Astrocyte (in vitro differentiated cells and primary cell): Measurements from ENCODE around the gene EIF3K. TPM values are rescaled to one million over a fixed set of nuclear protein-coding genes. Genes with fewer than 3 reads are reported as not detected.

Experiments used
- DNase-seq: peaks from one replicate; pipeline ENCODE4 v3.0.0-alpha.2; 2010; ENCODE audit warnings: low read depth
- FAIRE-seq: peaks from 2 replicates; lab custom pipeline; 2011; peaks lifted over from hg19 to GRCh38; lab: Jason Lieb, UNC
- H2AFZ ChIP-seq: 2 replicates; pipeline ENCODE4 v1.6.0; 2012; ENCODE audit warnings: low read depth, low read length, inconsistent platforms
- H3K27ac ChIP-seq: 2 replicates; pipeline ENCODE4 v1.5.1; 2011; ENCODE audit warnings: low read depth, low read length, inconsistent platforms
- H3K27me3 ChIP-seq: 2 replicates; pipeline ENCODE4 v1.6.0; 2011; ENCODE audit warnings: low read length, inconsistent platforms; ENCODE audit not compliant: insufficient read depth
- H3K36me3 ChIP-seq: 2 replicates; pipeline ENCODE4 v1.5.1; 2011; ENCODE audit warnings: low read length, inconsistent platforms; ENCODE audit not compliant: insufficient read depth
- H3K4me1 ChIP-seq: 2 replicates; pipeline ENCODE4 v1.5.1; 2011; ENCODE audit warnings: low read length, inconsistent platforms; ENCODE audit not compliant: insufficient read depth
- H3K4me2 ChIP-seq: 2 replicates; pipeline ENCODE4 v1.6.0; 2012; ENCODE audit warnings: low read length, inconsistent platforms
- H3K4me3 ChIP-seq: 2 replicates; pipeline ENCODE4 v1.5.1; 2011; ENCODE audit warnings: low read depth, mild to moderate bottlenecking, low read length, inconsistent platforms; ENCODE audit not compliant: insufficient read depth
- H3K79me2 ChIP-seq: 2 replicates; pipeline ENCODE4 v1.6.0; 2012; ENCODE audit warnings: mild to moderate bottlenecking, low read length, inconsistent platforms; ENCODE audit not compliant: insufficient read depth
- H3K9ac ChIP-seq: 2 replicates; pipeline ENCODE4 v1.6.0; 2012; ENCODE audit warnings: mild to moderate bottlenecking, low read length, inconsistent platforms
- H3K9me3 ChIP-seq: 2 replicates; pipeline ENCODE4 v1.5.1; 2012; ENCODE audit warnings: low read depth, mild to moderate bottlenecking, low read length, inconsistent platforms; ENCODE audit not compliant: insufficient read depth
- H4K20me1 ChIP-seq: 2 replicates; pipeline ENCODE4 v1.6.0; 2012; ENCODE audit warnings: low read length, inconsistent platforms; ENCODE audit not compliant: insufficient read depth
- H3K27ac Mint-ChIP-seq: one replicate; pipeline ENCODE4 v1.8.0; 2021; ENCODE audit warnings: mild to moderate bottlenecking, mixed read lengths; ENCODE audit not compliant: unreplicated experiment
- H3K27me3 Mint-ChIP-seq: one replicate; pipeline ENCODE4 v1.8.0; 2021; ENCODE audit warnings: low read depth, mixed read lengths; ENCODE audit not compliant: unreplicated experiment
- H3K36me3 Mint-ChIP-seq: one replicate; pipeline ENCODE4 v1.8.0; 2021; ENCODE audit warnings: low read depth, mixed read lengths; ENCODE audit not compliant: unreplicated experiment
- H3K4me1 Mint-ChIP-seq: one replicate; pipeline ENCODE4 v1.8.0; 2021; ENCODE audit warnings: low read depth, mixed read lengths; ENCODE audit not compliant: unreplicated experiment
- H3K4me3 Mint-ChIP-seq: one replicate; pipeline ENCODE4 v1.8.0; 2021; ENCODE audit warnings: mild to moderate bottlenecking, moderate library complexity, mixed read lengths; ENCODE audit not compliant: unreplicated experiment
- H3K9me3 Mint-ChIP-seq: one replicate; pipeline ENCODE4 v1.8.0; 2021; ENCODE audit warnings: mild to moderate bottlenecking, mixed read lengths; ENCODE audit not compliant: unreplicated experiment
- CTCF ChIP-seq: IDR thresholded peaks from 2 replicates; pipeline ENCODE4 v1.5.1; 2011; ENCODE audit warnings: low read depth, mild to moderate bottlenecking, inconsistent platforms, low read length, moderate library complexity; ENCODE audit not compliant: insufficient read depth
- EZH2 ChIP-seq: IDR thresholded peaks from 2 replicates; pipeline ENCODE4 v1.6.1; 2012; ENCODE audit warnings: mild to moderate bottlenecking, low read length, inconsistent platforms; ENCODE audit not compliant: insufficient read depth
- total RNA-seq: library from RNA; stranded (reverse); gene quantifications from 2 replicates; pipeline ENCODE4 v1.2.1, GENCODE V29; 2021

The EIF3K gene
- total RNA-seq, 1 donor from 2014 or later, result 229 TPM

- peak overlapping the region; percentile 50 for H3K4me3 Mint-ChIP-seq
- TF ChIP-seq CTCF, result no peak
- TF ChIP-seq EZH2, result no peak
- no peak for DNase-seq
- peaks cover 88% of the 10 kb centered on the region for H3K4me1 Mint-ChIP-seq
- Histone ChIP-seq H3K4me3 (no peak overlapping the region), H3K79me2 (peaks cover 92% of the 10 kb centered on the region), H3K4me1 (peaks cover 87% of the 10 kb centered on the region), H3K27me3 (no peaks in the 10 kb centered on the region), H2AFZ (no peak overlapping the region), H3K4me2 (peak overlapping the region; percentile 10), H3K9ac (peak overlapping the region; percentile 10), H3K9me3 (no peaks in the 10 kb centered on the region), H3K36me3 (peaks cover 3% of the 10 kb centered on the region), H4K20me1 (peaks cover 55% of the 10 kb centered on the region), H3K27ac (peak overlapping the region; percentile 28)
- no peaks in the 10 kb centered on the region for H3K27me3 Mint-ChIP-seq
- no peaks in the 10 kb centered on the region for H3K9me3 Mint-ChIP-seq
- H3K36me3 Mint-ChIP-seq, result peaks cover 14% of the 10 kb centered on the region
- FAIRE-seq, result no peak
- H3K27ac Mint-ChIP-seq, result peak overlapping the region; percentile 91
Observed at GRCh38 chr19:38661996-38662395, 43.0 kb downstream of the EIF3K start.

GRCh38 chr19:38662537-38663155, 43.7 kb downstream of the EIF3K start:
- Histone ChIP-seq H3K27ac (peak overlapping the region; percentile 28), H3K27me3 (no peaks in the 10 kb centered on the region), H3K9me3 (no peaks in the 10 kb centered on the region), H3K79me2 (peaks cover 92% of the 10 kb centered on the region), H3K36me3 (peaks cover 3% of the 10 kb centered on the region), H3K4me1 (peaks cover 87% of the 10 kb centered on the region), H3K4me3 (no peak overlapping the region), H3K9ac (peak overlapping the region; percentile 10), H3K4me2 (peak overlapping the region; percentile 10), H4K20me1 (peaks cover 60% of the 10 kb centered on the region), H2AFZ (no peak overlapping the region)
- no peak for FAIRE-seq
- Mint-ChIP-seq H3K4me1 (peaks cover 89% of the 10 kb centered on the region), H3K36me3 (peaks cover 13% of the 10 kb centered on the region), H3K27me3 (no peaks in the 10 kb centered on the region), H3K4me3 (peak overlapping the region; percentile 50), H3K9me3 (no peaks in the 10 kb centered on the region), H3K27ac (peak overlapping the region; percentile 91)
- TF ChIP-seq EZH2 (no peak), CTCF (no peak)
- no peak for DNase-seq

- Histone ChIP-seq H4K20me1 (peaks cover 65% of the 10 kb centered on the region), H3K79me2 (peaks cover 92% of the 10 kb centered on the region), H3K9me3 (no peaks in the 10 kb centered on the region), H3K4me3 (no peak overlapping the region), H3K4me1 (peaks cover 87% of the 10 kb centered on the region), H2AFZ (no peak overlapping the region), H3K36me3 (peaks cover 3% of the 10 kb centered on the region), H3K4me2 (peak overlapping the region; percentile 70), H3K27me3 (no peaks in the 10 kb centered on the region), H3K27ac (no peak overlapping the region), H3K9ac (peak overlapping the region; percentile 77)
- peaks cover 9% of the 10 kb centered on the region for H3K36me3 Mint-ChIP-seq
- no peak for DNase-seq
- no peaks in the 10 kb centered on the region for H3K27me3 Mint-ChIP-seq
- H3K9me3 Mint-ChIP-seq, result no peaks in the 10 kb centered on the region
- no peak for FAIRE-seq
- TF ChIP-seq CTCF (no peak), EZH2 (no peak)
- no peak overlapping the region for H3K4me3 Mint-ChIP-seq
- peak overlapping the region; percentile 91 for H3K27ac Mint-ChIP-seq
- peaks cover 89% of the 10 kb centered on the region for H3K4me1 Mint-ChIP-seq
Observed at GRCh38 chr19:38663156-38663651, 44.2 kb downstream of the EIF3K start.
